OCI-LY3 (cell line): ENCODE measurements around the gene RFPL3.

Source experiments
- H2AFZ ChIP-seq: fragments of 200-600, 300-600 bp; shearing (Covaris generic); 2 replicates; pipeline ENCODE4 v1.6.0; 2014; ENCODE audit warnings: antibody characterized with exemption, low read depth, low read length
- H3K27ac ChIP-seq: fragments of 200-600, 300-600 bp; sonication (generic); 2 replicates; pipeline ENCODE4 v1.5.1; 2014; ENCODE audit warnings: mild to moderate bottlenecking, low read length, moderate library complexity, mixed read lengths
- H3K27me3 ChIP-seq: fragments of 200-600, 300-600 bp; sonication (generic); 2 replicates; pipeline ENCODE4 v1.6.1; 2014; ENCODE audit warnings: low read depth, low read length, mixed read lengths
- H3K36me3 ChIP-seq: fragments of 200-600, 300-600 bp; sonication (generic); replicated peaks from 2 replicates; pipeline ENCODE3; 2014; ENCODE audit warnings: low read depth, low read length, mixed read lengths
- H3K4me1 ChIP-seq: fragments of 300-600, 200-600 bp; sonication (generic); 2 replicates; pipeline ENCODE4 v1.6.1; 2014; ENCODE audit warnings: low read length, mixed read lengths
- H3K4me2 ChIP-seq: fragments of 200-600, 300-600 bp; sonication (generic); 2 replicates; pipeline ENCODE4 v1.6.1; 2014; ENCODE audit warnings: low read length, mixed read lengths
- H3K4me3 ChIP-seq: fragments of 300-600, 200-600 bp; sonication (generic); 2 replicates; pipeline ENCODE4 v1.5.1; 2014; ENCODE audit warnings: antibody characterized with exemption, mild to moderate bottlenecking, low read length, moderate library complexity
- H3K79me2 ChIP-seq: fragments of 300-600, 200-600 bp; shearing (Covaris generic); 2 replicates; pipeline ENCODE4 v1.6.1; 2014; ENCODE audit warnings: mild to moderate bottlenecking, low read length, mixed read lengths
- H3K9ac ChIP-seq: fragments of 300-600, 200-600 bp; shearing (Covaris generic); 2 replicates; pipeline ENCODE4 v1.6.0; 2014; ENCODE audit warnings: mild to moderate bottlenecking, low read length, moderate library complexity
- H3K9me3 ChIP-seq: fragments of 200-600, 300-600 bp; shearing (Covaris generic); 2 replicates; pipeline ENCODE4 v1.6.1; 2014; ENCODE audit warnings: low read length, mixed read lengths; ENCODE audit not compliant: insufficient read depth
- H4K20me1 ChIP-seq: fragments of 200-600, 300-600 bp; sonication (generic); 2 replicates; pipeline ENCODE4 v1.6.1; 2016; ENCODE audit warnings: low read length, mixed read lengths; ENCODE audit not compliant: insufficient read depth
- CTCF ChIP-seq: fragments of 200-600, 300-600 bp; sonication (generic); IDR thresholded peaks from 2 replicates; pipeline ENCODE4 v1.5.1; 2014; ENCODE audit warnings: antibody characterized with exemption, low read length, low read depth
- EZH2phosphoT487 ChIP-seq: fragments of 200-600 bp; shearing (Covaris generic); IDR thresholded peaks from 2 replicates; pipeline ENCODE4 v1.6.1; 2018; ENCODE audit warnings: antibody characterized with exemption, mixed run types, low read depth

RFPL3 gene

GRCh38 chr22:32331918-32332725, 25.5 kb upstream of the RFPL3 start:
- Histone ChIP-seq H3K4me3 (no peak overlapping the region), H3K9me3 (no peaks in the 10 kb centered on the region), H3K27ac (no peak overlapping the region), H3K4me2 (no peak overlapping the region), H2AFZ (no peak overlapping the region), H3K36me3 (no peaks in the 10 kb centered on the region), H4K20me1 (no peaks in the 10 kb centered on the region), H3K4me1 (no peaks in the 10 kb centered on the region), H3K27me3 (no peaks in the 10 kb centered on the region), H3K79me2 (no peaks in the 10 kb centered on the region), H3K9ac (no peak overlapping the region)
- TF ChIP-seq CTCF (no peak), EZH2phosphoT487 (no peak)

- H3K36me3 ChIP-seq, result no peaks in the 10 kb centered on the region
- H3K27me3 ChIP-seq, result no peaks in the 10 kb centered on the region
- H2AFZ ChIP-seq, result no peak overlapping the region
- TF ChIP-seq CTCF (no peak), EZH2phosphoT487 (no peak)
- H3K4me2 ChIP-seq, result no peak overlapping the region
- no peaks in the 10 kb centered on the region for H3K9me3 ChIP-seq
- H3K4me3 ChIP-seq, result no peak overlapping the region
- no peak overlapping the region for H3K27ac ChIP-seq
- H3K79me2 ChIP-seq, result no peaks in the 10 kb centered on the region
- no peaks in the 10 kb centered on the region for H4K20me1 ChIP-seq
- no peaks in the 10 kb centered on the region for H3K4me1 ChIP-seq
- no peak overlapping the region for H3K9ac ChIP-seq
These were observed 24.4 kb upstream of the RFPL3 start for GRCh38 chr22:32333141-32333768.

GRCh38 chr22:32333769-32334659, 23.7 kb upstream of the RFPL3 start:
- Histone ChIP-seq H3K36me3 (no peaks in the 10 kb centered on the region), H3K27ac (no peak overlapping the region), H2AFZ (no peak overlapping the region), H3K4me1 (no peaks in the 10 kb centered on the region), H3K79me2 (no peaks in the 10 kb centered on the region), H3K27me3 (no peaks in the 10 kb centered on the region; the same call in 1 of the 2 replicates), H3K9ac (no peak overlapping the region), H3K9me3 (no peaks in the 10 kb centered on the region), H3K4me2 (no peak overlapping the region), H3K4me3 (no peak overlapping the region), H4K20me1 (no peaks in the 10 kb centered on the region)
- TF ChIP-seq EZH2phosphoT487 (no peak), CTCF (no peak)
